IMR-90 (cell line): ENCODE data around the gene TMPRSS12. TPM values are rescaled to one million over a fixed set of nuclear protein-coding genes. Genes with fewer than 3 reads are reported as not detected.
"Not testable (repeated sequence)": the region's sequence is repeated elsewhere in the genome, so short reads cannot be mapped to it uniquely, and the experiment has no call there.

Experiments used
- ATAC-seq: fragments of 200-7000 bp; cut with Tn5 transposase; 2 replicates; pipeline ENCODE4 v1.9.1; 2020; ENCODE audit warnings: low read depth, mild to moderate bottlenecking, moderate library complexity
- BruUV-seq: library from RNA; stranded (reverse); fragments of 400-500 nt; replicated peaks from 2 replicates; lab custom pipeline; 2021; lab: Mats Ljungman, UMichigan
- CTCF ChIA-PET: fragments of 300-600 bp; formaldehyde crosslinking; extraction: SDS; loops from one replicate; lab custom pipeline; 2021; ENCODE audit warnings: antibody characterized with exemption; lab: Yijun Ruan, JAX
- POLR2A ChIA-PET: fragments of 300-600 bp; sonication (Branson Sonifier 250); formaldehyde crosslinking; loops from one replicate; lab custom pipeline; 2022; ENCODE audit warnings: antibody characterized with exemption; ENCODE audit not compliant: unreplicated experiment; lab: Charles Lee
- DNase-seq: peaks from one replicate; pipeline ENCODE4 v3.0.0; 2013
- H2AFZ ChIP-seq: replicated peaks from 2 replicates; pipeline ENCODE3; 2013; ENCODE audit warnings: low read length, mild to moderate bottlenecking; ENCODE audit not compliant: poor library complexity
- H2AK5ac ChIP-seq: 2 replicates; pipeline ENCODE4 v1.6.1; 2013; ENCODE audit warnings: low read depth, low read length, inconsistent platforms
- H2AK9ac ChIP-seq: replicated peaks from 2 replicates; pipeline ENCODE3; 2013; ENCODE audit warnings: mild to moderate bottlenecking, low read depth, low read length, moderate library complexity; ENCODE audit not compliant: poor library complexity
- H2BK120ac ChIP-seq: 2 replicates; pipeline ENCODE4 v1.6.1; 2013; ENCODE audit warnings: low read depth, low read length, inconsistent platforms
- H2BK15ac ChIP-seq: 3 replicates; pipeline ENCODE4 v1.6.1; 2013; ENCODE audit warnings: low read depth, low read length, inconsistent platforms
- H2BK20ac ChIP-seq: 2 replicates; pipeline ENCODE4 v1.6.1; 2013; ENCODE audit warnings: low read depth, mild to moderate bottlenecking, inconsistent platforms, low read length, moderate library complexity
- H2BK5ac ChIP-seq: 2 replicates; pipeline ENCODE4 v1.6.1; 2013; ENCODE audit warnings: mild to moderate bottlenecking, low read depth, low read length, inconsistent platforms; ENCODE audit not compliant: poor library complexity, severe bottlenecking
- H3K14ac ChIP-seq: replicated peaks from 2 replicates; pipeline ENCODE4 v1.6.1; 2013; ENCODE audit warnings: low read depth, low read length, inconsistent platforms
- H3K18ac ChIP-seq: 2 replicates; pipeline ENCODE4 v1.6.1; 2013; ENCODE audit warnings: low read depth, low read length, control low read depth
- H3K23ac ChIP-seq: 2 replicates; pipeline ENCODE4 v1.6.1; 2013; ENCODE audit warnings: low read depth, low read length, inconsistent platforms
- H3K27ac ChIP-seq: 2 replicates; pipeline ENCODE4 v1.5.1; 2013; ENCODE audit warnings: mild to moderate bottlenecking, control low read depth, low read length; ENCODE audit not compliant: insufficient read depth
- H3K27me3 ChIP-seq: 2 replicates; pipeline ENCODE4 v1.6.1; 2013; ENCODE audit warnings: low read length; ENCODE audit not compliant: control insufficient read depth, insufficient read depth
- H3K36me3 ChIP-seq: 2 replicates; pipeline ENCODE4 v1.6.1; 2013; ENCODE audit warnings: low read length, mixed read lengths; ENCODE audit not compliant: control insufficient read depth, insufficient read depth
- H3K4ac ChIP-seq: 2 replicates; pipeline ENCODE4 v1.6.1; 2013; ENCODE audit warnings: low read depth, low read length, inconsistent platforms
- H3K4me1 ChIP-seq: 2 replicates; pipeline ENCODE4 v1.6.1; 2013; ENCODE audit warnings: low read length, mixed read lengths; ENCODE audit not compliant: control insufficient read depth, insufficient read depth
- H3K4me2 ChIP-seq: 2 replicates; pipeline ENCODE4 v1.6.1; 2013; ENCODE audit warnings: low read depth, mild to moderate bottlenecking, control low read depth, low read length, moderate library complexity
- H3K4me3 ChIP-seq: 2 replicates; pipeline ENCODE4 v1.5.1; 2013; ENCODE audit warnings: low read depth, mild to moderate bottlenecking, control low read depth, low read length, moderate library complexity; ENCODE audit not compliant: insufficient read depth
- H3K56ac ChIP-seq: 2 replicates; pipeline ENCODE4 v1.6.1; 2013; ENCODE audit warnings: low read length, inconsistent platforms; ENCODE audit not compliant: insufficient read depth; ENCODE audit errors: extremely low read depth
- H3K79me1 ChIP-seq, 2 experiments: 2 replicates each; pipeline ENCODE4 v1.6.1; 2013; ENCODE audit warnings: low read length in 2 of 2, inconsistent platforms in 1 of 2, low read depth in 1 of 2
- H3K9ac ChIP-seq: 2 replicates; pipeline ENCODE4 v1.6.1; 2013; ENCODE audit warnings: low read depth, low read length, control low read depth
- H3K9me1 ChIP-seq: 2 replicates; pipeline ENCODE4 v1.6.1; 2013; ENCODE audit warnings: low read length, inconsistent platforms; ENCODE audit not compliant: insufficient read depth
- H3K9me3 ChIP-seq: 2 replicates; pipeline ENCODE4 v1.6.1; 2013; ENCODE audit warnings: low read length; ENCODE audit not compliant: control insufficient read depth, insufficient read depth
- H4K20me1 ChIP-seq: 2 replicates; pipeline ENCODE4 v1.6.1; 2013; ENCODE audit warnings: low read length, inconsistent platforms; ENCODE audit not compliant: insufficient read depth
- H4K5ac ChIP-seq: 2 replicates; pipeline ENCODE4 v1.6.1; 2013; ENCODE audit warnings: mild to moderate bottlenecking, low read depth, low read length, control low read depth
- H4K8ac ChIP-seq, 2 experiments: 2 replicates each; pipeline ENCODE4 v1.6.1; 2013; ENCODE audit warnings: low read depth in 2 of 2, low read length in 2 of 2, control low read depth in 1 of 2, inconsistent platforms in 1 of 2
- H4K91ac ChIP-seq: 2 replicates; pipeline ENCODE4 v1.6.1; 2013; ENCODE audit warnings: low read depth, low read length, inconsistent platforms; ENCODE audit not compliant: insufficient read depth
- WGBS, 2 experiments: methylation state at CpG; one replicate each; pipeline versions ENCODE4 v1.1.5 to v1.1.7; 2013; ENCODE audit warnings: missing lambda C conversion rate in 2 of 2; ENCODE audit not compliant: insufficient read length in 1 of 2; ENCODE audit errors: extremely low coverage in 2 of 2; 5-methylcytosine and 5-hydroxymethylcytosine counted together
- dilution Hi-C: fragments of 300-500 bp; cut with HindIII; formaldehyde crosslinking; loops from one replicate; pipeline ENCODE4 v1.14.3; 2018; ENCODE audit warnings: low sequenced_read_pairs; ENCODE audit not compliant: unreplicated experiment
- in situ Hi-C: fragments of 300-500 bp; cut with MboI; formaldehyde crosslinking; loops from 3 replicates; pipeline ENCODE4 v1.14.3; 2019; ENCODE audit warnings: low sequenced_read_pairs, inconsistent platforms, mixed read lengths
- intact Hi-C: fragments of 100-400 bp; cut with micrococcal nuclease; formaldehyde crosslinking; loops from 2 replicates; pipeline ENCODE4 v1.10.0; 2022
- polyA plus RNA-seq, 3 experiments: library from polyadenylated mRNA; depleted of rRNA; stranded (reverse); fragments of >200 nt; gene quantifications; 2 replicates each; pipeline ENCODE4 v1.2.3, GENCODE V29; 2012; ENCODE audit warnings: low replicate concordance in 1 of 3
- total RNA-seq: library from RNA; depleted of rRNA; stranded (reverse); fragments of >200 nt; gene quantifications from 2 replicates; pipeline ENCODE4 v1.2.3, GENCODE V29; 2012

Gene TMPRSS12
- total and polyA plus RNA-seq, 2 of the 4 experiments (the other 2 are of a cell fraction) = not detected

GRCh38 chr12:50908479-50908878 is 65.8 kb downstream of the TMPRSS12 start:
- POLR2A ChIA-PET, H2BK15ac ChIP-seq, H3K79me1 ChIP-seq, ATAC-seq, intact Hi-C loops, H3K27ac ChIP-seq, H3K9me1 ChIP-seq, H3K4ac ChIP-seq, H3K4me3 ChIP-seq, H3K4me1 ChIP-seq, BruUV-seq, H2AK5ac ChIP-seq, H4K20me1 ChIP-seq, H2BK5ac ChIP-seq, H3K14ac ChIP-seq, H2BK120ac ChIP-seq, H4K8ac ChIP-seq, H3K4me2 ChIP-seq, H3K36me3 ChIP-seq, dilution Hi-C loops, H2BK20ac ChIP-seq, CTCF ChIA-PET, H3K9ac ChIP-seq, DNase-seq, H3K23ac ChIP-seq, in situ Hi-C loops, H2AFZ ChIP-seq, H4K91ac ChIP-seq, H3K56ac ChIP-seq, H2AK9ac ChIP-seq, H3K18ac ChIP-seq, H4K5ac ChIP-seq, H3K27me3 ChIP-seq: not testable (repeated sequence)
- H3K9me3 ChIP-seq = peaks cover 20% of the 10 kb centered on the region
- no CpG with 5 or more reads among the region's 5 CpGs for WGBS, 2 experiments

- H3K4me1 ChIP-seq, H4K8ac ChIP-seq, H3K14ac ChIP-seq, H3K4me3 ChIP-seq, H3K9ac ChIP-seq, H3K36me3 ChIP-seq, BruUV-seq, H3K4me2 ChIP-seq, H4K91ac ChIP-seq, H2AFZ ChIP-seq, H4K5ac ChIP-seq, H3K4ac ChIP-seq, dilution Hi-C loops, H3K23ac ChIP-seq, H3K18ac ChIP-seq, POLR2A ChIA-PET, H3K27ac ChIP-seq, intact Hi-C loops, H3K27me3 ChIP-seq, in situ Hi-C loops, H4K20me1 ChIP-seq, DNase-seq, H3K56ac ChIP-seq, CTCF ChIA-PET, H2BK20ac ChIP-seq, H2AK5ac ChIP-seq, H3K79me1 ChIP-seq, ATAC-seq, H2BK120ac ChIP-seq, H2AK9ac ChIP-seq, H3K9me1 ChIP-seq, H2BK15ac ChIP-seq, H2BK5ac ChIP-seq: not testable (repeated sequence)
- H3K9me3 ChIP-seq = peaks cover 43% of the 10 kb centered on the region
- no CpG with 5 or more reads among the region's 6 CpGs for WGBS, 2 experiments
These were observed 69.6 kb downstream of the TMPRSS12 start for GRCh38 chr12:50912361-50912760.
